H9 (cell line): ENCODE results near the gene TESPA1. TPM values are rescaled to one million over a fixed set of nuclear protein-coding genes. Genes with fewer than 3 reads are reported as not detected.

Experiments
- DNase-seq: peaks from one replicate; pipeline ENCODE4 v3.0.0-alpha.2; 2017
- H2AFZ ChIP-seq: one replicate; pipeline ENCODE4 v1.6.1; 2013; ENCODE audit warnings: mild to moderate bottlenecking, low read length, control low read depth, moderate library complexity
- H2AK5ac ChIP-seq: 2 replicates; pipeline ENCODE4 v1.6.1; 2013; ENCODE audit warnings: low read length, control low read depth, mixed read lengths; ENCODE audit not compliant: insufficient read length
- H2BK120ac ChIP-seq: one replicate; pipeline ENCODE4 v1.6.1; 2013; ENCODE audit warnings: low read depth, mild to moderate bottlenecking, low read length, control low read depth, inconsistent platforms; ENCODE audit not compliant: poor library complexity, severe bottlenecking
- H2BK12ac ChIP-seq: 2 replicates; pipeline ENCODE4 v1.6.1; 2013; ENCODE audit warnings: low read length, control low read depth, mixed read lengths, low read depth; ENCODE audit not compliant: insufficient read length
- H2BK15ac ChIP-seq: 2 replicates; pipeline ENCODE4 v1.6.1; 2013; ENCODE audit warnings: low read depth, low read length, control low read depth
- H2BK20ac ChIP-seq: one replicate; pipeline ENCODE4 v1.6.1; 2013; ENCODE audit warnings: low read depth, mild to moderate bottlenecking, low read length, control low read depth, inconsistent platforms; ENCODE audit not compliant: poor library complexity, severe bottlenecking
- H2BK5ac ChIP-seq: 2 replicates; pipeline ENCODE4 v1.6.1; 2013; ENCODE audit warnings: low read length, control low read depth, mixed read lengths; ENCODE audit not compliant: insufficient read length
- H3K14ac ChIP-seq: 2 replicates; pipeline ENCODE4 v1.6.1; 2013; ENCODE audit warnings: low read length, control low read depth; ENCODE audit not compliant: insufficient read depth
- H3K18ac ChIP-seq: 2 replicates; pipeline ENCODE4 v1.6.1; 2013; ENCODE audit warnings: low read depth, mild to moderate bottlenecking, mixed read lengths, low read length, control low read depth; ENCODE audit not compliant: insufficient read length
- H3K23ac ChIP-seq: 2 replicates; pipeline ENCODE4 v1.6.1; 2013; ENCODE audit warnings: low read length, control low read depth, mixed read lengths, low read depth; ENCODE audit not compliant: insufficient read length
- H3K23me2 ChIP-seq: 2 replicates; pipeline ENCODE4 v1.6.1; 2013; ENCODE audit warnings: low read depth, mild to moderate bottlenecking, mixed read lengths, low read length, control low read depth; ENCODE audit not compliant: insufficient read length, poor library complexity, severe bottlenecking
- H3K27ac ChIP-seq: 2 replicates; pipeline ENCODE4 v1.5.1; 2013; ENCODE audit warnings: low read length, control low read depth, mixed read lengths, low read depth; ENCODE audit not compliant: insufficient read length
- H3K27me3 ChIP-seq: 2 replicates; pipeline ENCODE4 v1.6.1; 2013; ENCODE audit warnings: low read length, control low read depth, inconsistent platforms; ENCODE audit not compliant: insufficient read depth
- H3K4ac ChIP-seq: 2 replicates; pipeline ENCODE4 v1.6.1; 2013; ENCODE audit warnings: low read depth, mild to moderate bottlenecking, control low read depth, inconsistent platforms, low read length, moderate library complexity
- H3K4me1 ChIP-seq: 2 replicates; pipeline ENCODE4 v1.6.1; 2013; ENCODE audit warnings: low read length, control low read depth, inconsistent platforms; ENCODE audit not compliant: insufficient read depth
- H3K4me2 ChIP-seq: 2 replicates; pipeline ENCODE4 v1.6.1; 2013; ENCODE audit warnings: low read length, control low read depth, mixed read lengths; ENCODE audit not compliant: insufficient read length, insufficient read depth
- H3K56ac ChIP-seq: 2 replicates; pipeline ENCODE4 v1.6.1; 2013; ENCODE audit warnings: low read depth, mild to moderate bottlenecking, mixed read lengths, low read length, control low read depth; ENCODE audit not compliant: insufficient read length
- H3K79me1 ChIP-seq: 2 replicates; pipeline ENCODE4 v1.6.1; 2013; ENCODE audit warnings: low read depth, mild to moderate bottlenecking, moderate library complexity, low read length, control low read depth, inconsistent platforms; ENCODE audit not compliant: insufficient read depth, poor library complexity, severe bottlenecking
- H3K79me2 ChIP-seq: 2 replicates; pipeline ENCODE4 v1.6.1; 2013; ENCODE audit warnings: low read length, control low read depth, inconsistent platforms; ENCODE audit not compliant: insufficient read depth
- H3K9ac ChIP-seq: 2 replicates; pipeline ENCODE4 v1.6.1; 2013; ENCODE audit warnings: low read length, control low read depth, mixed read lengths; ENCODE audit not compliant: insufficient read length; ENCODE audit errors: extremely low read depth
- H3K9me3 ChIP-seq: one replicate; pipeline ENCODE4 v1.6.1; 2013; ENCODE audit warnings: low read depth, low read length, inconsistent platforms; ENCODE audit not compliant: control insufficient read depth
- H3T11ph ChIP-seq: one replicate; pipeline ENCODE4 v1.6.1; 2013; ENCODE audit warnings: mild to moderate bottlenecking, low read length, control low read depth, inconsistent platforms
- H4K20me1 ChIP-seq: one replicate; pipeline ENCODE4 v1.6.1; 2013; ENCODE audit not compliant: control insufficient read depth, insufficient read length, insufficient read depth
- H4K5ac ChIP-seq: 2 replicates; pipeline ENCODE4 v1.6.1; 2013; ENCODE audit warnings: low read depth, mild to moderate bottlenecking, mixed read lengths, low read length, control low read depth; ENCODE audit not compliant: insufficient read length
- H4K8ac ChIP-seq: replicated peaks from 2 replicates; pipeline ENCODE4 v1.6.1; 2013; ENCODE audit warnings: low read length, control low read depth, mixed read lengths, low read depth; ENCODE audit not compliant: insufficient read length
- H4K91ac ChIP-seq: 2 replicates; pipeline ENCODE4 v1.6.1; 2013; ENCODE audit warnings: low read depth, mild to moderate bottlenecking, moderate library complexity, mixed read lengths, low read length, control low read depth; ENCODE audit not compliant: insufficient read length
- H3K27ac Mint-ChIP-seq, 3 experiments: 2 replicates in 2 of 3; 3 replicates in 1 of 3; pipeline ENCODE4 v1.8.0; 2020 to 2021; ENCODE audit warnings: mixed read lengths in 3 of 3, mild to moderate bottlenecking in 1 of 3, moderate library complexity in 1 of 3
- H3K27me3 Mint-ChIP-seq: 2 replicates; pipeline ENCODE4 v1.8.0; 2021; ENCODE audit warnings: low read depth, mild to moderate bottlenecking, moderate library complexity, mixed read lengths
- H3K36me3 Mint-ChIP-seq, 3 experiments: 2 replicates in 2 of 3; 3 replicates in 1 of 3; pipeline ENCODE4 v1.8.0; 2020 to 2021; ENCODE audit warnings: low read depth in 3 of 3, mixed read lengths in 3 of 3; ENCODE audit not compliant: insufficient read depth in 1 of 3
- H3K4me1 Mint-ChIP-seq, 2 experiments: 2 replicates each; pipeline ENCODE4 v1.8.0; 2020; ENCODE audit warnings: mixed read lengths in 2 of 2
- H3K4me3 Mint-ChIP-seq, 2 experiments: 2 replicates in 1 of 2; 3 replicates in 1 of 2; pipeline ENCODE4 v1.8.0; 2020 to 2021; ENCODE audit warnings: mild to moderate bottlenecking in 2 of 2, mixed read lengths in 2 of 2, moderate library complexity in 1 of 2
- H3K9me3 Mint-ChIP-seq, 2 experiments: 2 replicates in 1 of 2; 3 replicates in 1 of 2; pipeline ENCODE4 v1.8.0; 2020; ENCODE audit warnings: mild to moderate bottlenecking in 2 of 2, mixed read lengths in 2 of 2, moderate library complexity in 1 of 2
- WGBS: extraction: QIAGEN DNeasy Blood & Tissue Kit; methylation state at CpG from one replicate; pipeline ENCODE4 v1.1.7; 2013; ENCODE audit warnings: missing lambda C conversion rate, low lambda C conversion rate, mixed read lengths; ENCODE audit not compliant: insufficient read length; ENCODE audit errors: extremely low coverage; 5-methylcytosine and 5-hydroxymethylcytosine counted together
- total RNA-seq: library from RNA; stranded (reverse); gene quantifications from 2 replicates; pipeline ENCODE4 v1.2.1, GENCODE V29; 2021
- TF ChIP-seq, protein P1 (sequence below): fragments of 200-600 bp; sonication (generic); conservative IDR thresholded peaks from 3 replicates; pipeline ENCODE4 v1.8.0; 2021; ENCODE audit warnings: antibody characterized with exemption, mild to moderate bottlenecking

Gene TESPA1
- total RNA-seq, 1 experiment from 2014 or later: not detected

DNA sequence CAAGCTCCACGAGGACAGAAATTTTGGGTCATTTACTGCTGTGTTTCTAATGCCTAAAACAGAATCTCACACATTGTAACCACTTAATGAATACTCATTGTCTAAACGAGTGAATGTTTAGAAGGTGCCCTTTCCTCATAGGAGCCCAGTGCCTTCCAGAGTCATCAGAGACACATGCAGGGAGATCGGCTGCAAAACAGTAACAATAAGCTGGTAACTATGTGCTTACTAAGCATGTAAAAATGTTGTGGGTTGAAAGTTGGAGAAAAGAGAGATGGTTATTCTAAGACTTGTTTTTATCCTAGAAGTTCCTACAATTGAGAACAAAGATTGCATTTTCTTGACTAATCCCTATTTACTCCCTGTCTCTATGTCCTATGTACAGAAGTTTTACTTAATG, 7.4 kb downstream of the TESPA1 start:
- H4K20me1 ChIP-seq: no peaks in the 10 kb centered on the region
- no peak overlapping the region for H2AK5ac ChIP-seq
- peaks cover 2% of the 10 kb centered on the region; the same call in 1 of the 2 replicates for H3K27me3 Mint-ChIP-seq
- H3K23me2 ChIP-seq: no peaks in the 10 kb centered on the region
- no peak overlapping the region for H3K23ac ChIP-seq
- no peak overlapping the region for H2BK20ac ChIP-seq
- H2BK120ac ChIP-seq: no peak overlapping the region
- H4K5ac ChIP-seq: no peak overlapping the region
- H2BK15ac ChIP-seq: no peak overlapping the region
- H2AFZ ChIP-seq: no peak overlapping the region
- DNase-seq: no peak
- no peak overlapping the region for H3K27ac ChIP-seq
- H3K27ac Mint-ChIP-seq: no peak overlapping the region
- H3K9me3 ChIP-seq: no peaks in the 10 kb centered on the region
- peaks cover 14 to 15% of the 10 kb centered on the region in 2 experiments for H3K4me1 Mint-ChIP-seq
- no peak overlapping the region for H3T11ph ChIP-seq
- no peaks in the 10 kb centered on the region; the same call in 1 of the 2 replicates for H3K4me1 ChIP-seq
- TF ChIP-seq, protein P1, sequence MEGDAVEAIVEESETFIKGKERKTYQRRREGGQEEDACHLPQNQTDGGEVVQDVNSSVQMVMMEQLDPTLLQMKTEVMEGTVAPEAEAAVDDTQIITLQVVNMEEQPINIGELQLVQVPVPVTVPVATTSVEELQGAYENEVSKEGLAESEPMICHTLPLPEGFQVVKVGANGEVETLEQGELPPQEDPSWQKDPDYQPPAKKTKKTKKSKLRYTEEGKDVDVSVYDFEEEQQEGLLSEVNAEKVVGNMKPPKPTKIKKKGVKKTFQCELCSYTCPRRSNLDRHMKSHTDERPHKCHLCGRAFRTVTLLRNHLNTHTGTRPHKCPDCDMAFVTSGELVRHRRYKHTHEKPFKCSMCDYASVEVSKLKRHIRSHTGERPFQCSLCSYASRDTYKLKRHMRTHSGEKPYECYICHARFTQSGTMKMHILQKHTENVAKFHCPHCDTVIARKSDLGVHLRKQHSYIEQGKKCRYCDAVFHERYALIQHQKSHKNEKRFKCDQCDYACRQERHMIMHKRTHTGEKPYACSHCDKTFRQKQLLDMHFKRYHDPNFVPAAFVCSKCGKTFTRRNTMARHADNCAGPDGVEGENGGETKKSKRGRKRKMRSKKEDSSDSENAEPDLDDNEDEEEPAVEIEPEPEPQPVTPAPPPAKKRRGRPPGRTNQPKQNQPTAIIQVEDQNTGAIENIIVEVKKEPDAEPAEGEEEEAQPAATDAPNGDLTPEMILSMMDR: no peak
- no peak overlapping the region for H3K4me2 ChIP-seq
- no peaks in the 10 kb centered on the region for H3K79me1 ChIP-seq
- no peak overlapping the region for H3K9ac ChIP-seq
- H3K79me2 ChIP-seq: no peaks in the 10 kb centered on the region
- no peak overlapping the region for H2BK5ac ChIP-seq
- H3K9me3 Mint-ChIP-seq: no peaks in the 10 kb centered on the region; a peak in 1 of 5 replicates
- H3K18ac ChIP-seq: no peak overlapping the region
- no peak overlapping the region for H4K8ac ChIP-seq
- H2BK12ac ChIP-seq: no peak overlapping the region
- no peak overlapping the region for H3K56ac ChIP-seq
- no peak overlapping the region for H3K4ac ChIP-seq
- H3K14ac ChIP-seq: no peak overlapping the region
- H4K91ac ChIP-seq: no peak overlapping the region
- H3K36me3 Mint-ChIP-seq: no peaks in the 10 kb centered on the region
- no peak overlapping the region for H3K4me3 Mint-ChIP-seq
- no CpG with 5 or more reads among the region's 3 CpGs for WGBS
- no peaks in the 10 kb centered on the region for H3K27me3 ChIP-seq
